ENCODE measurements around the gene ORC1. TPM values are rescaled to one million over a fixed set of nuclear protein-coding genes. Genes with fewer than 3 reads are reported as not detected.

ORC1 gene
- total and polyA plus RNA-seq, 2 of the 8 experiments (the other 6 are each of a cell fraction or from before 2014, with no cell fraction given): 36.9 to 49.0 TPM

DNA sequence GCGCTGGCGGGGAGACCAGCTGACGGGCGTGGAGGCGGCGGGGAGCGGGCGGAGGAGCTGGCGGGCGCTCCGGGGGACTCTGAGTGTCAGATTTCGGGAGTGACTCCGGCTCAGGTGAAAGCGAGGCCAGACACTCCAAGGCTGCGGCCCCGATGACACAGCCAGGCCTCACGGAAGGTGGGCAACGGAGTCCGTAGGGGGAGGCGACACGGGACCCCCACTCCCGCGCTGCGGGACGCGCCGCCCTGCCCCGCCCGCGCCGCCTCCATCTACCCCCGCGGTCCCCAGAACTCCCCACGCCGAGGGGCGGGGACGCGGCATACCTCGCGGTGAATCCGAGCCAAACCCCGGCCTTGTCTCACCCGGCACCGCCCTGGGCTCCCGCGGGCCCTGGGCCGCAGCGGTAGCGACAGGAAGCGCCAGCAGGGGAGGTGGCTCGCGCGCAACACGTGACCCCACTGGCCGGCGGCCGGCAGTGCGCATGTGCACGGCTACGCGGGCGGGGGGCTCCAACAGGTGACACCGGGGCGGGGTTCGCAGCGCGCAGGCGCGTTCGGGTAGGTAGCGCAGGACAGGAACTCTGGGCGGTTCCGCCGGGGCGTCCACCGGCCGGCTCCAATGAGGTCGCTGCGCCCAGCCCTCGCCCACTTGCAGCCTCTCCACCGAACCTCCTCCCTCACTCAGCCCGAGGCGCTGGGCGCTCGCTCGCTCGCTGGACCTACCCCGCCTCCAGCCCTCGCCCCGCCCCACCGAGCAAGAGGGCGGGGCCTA lies 38.3 kb downstream of the ORC1 start, which contains the start of gene CC2D1B (continued):
- TF ChIP-seq, protein P1, sequence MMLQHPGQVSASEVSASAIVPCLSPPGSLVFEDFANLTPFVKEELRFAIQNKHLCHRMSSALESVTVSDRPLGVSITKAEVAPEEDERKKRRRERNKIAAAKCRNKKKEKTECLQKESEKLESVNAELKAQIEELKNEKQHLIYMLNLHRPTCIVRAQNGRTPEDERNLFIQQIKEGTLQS (IDR thresholded peaks at IDR 0.05; ENCODE audit: insufficient read depth, low read depth, low read length): peak; percentile 95
- TF ChIP-seq NANOG (IDR thresholded peaks at IDR 0.05; ENCODE audit: insufficient read depth, low read depth, low read length, poor library complexity, severe bottlenecking) (no peak), SIN3A (conservative IDR thresholded peaks at IDR 0.05 in 1 of 2, IDR thresholded peaks at IDR 0.05 in 1 of 2; ENCODE audit: low read depth in 1 of 2, low read length in 2 of 2) (peak; percentile 49 to 50; a peak in 2 of 4 replicates), ASH2L (IDR thresholded peaks at IDR 0.05; ENCODE audit: low read length) (peak; percentile 73), POLR2A (IDR thresholded peaks at IDR 0.05; ENCODE audit: control extremely low read depth in 1 of 2, low read depth in 2 of 2, low read length in 2 of 2) (peak in 1 of 2 experiments; percentile 80; a peak in 2 of 3 replicates), CTBP2 (IDR thresholded peaks at IDR 0.05; ENCODE audit: borderline replicate concordance, insufficient read depth, insufficient read length, low read length) (no peak), TBP (IDR thresholded peaks at IDR 0.05; ENCODE audit: low read depth, low read length) (peak; percentile 44; the same call in 1 of the 2 replicates), FOSL1 (IDR thresholded peaks at IDR 0.05; ENCODE audit: insufficient read depth, low read depth, low read length) (0 out of 2 replicates have a peak, but pooled peaks have one; percentile 46), CHD1 (IDR thresholded peaks at IDR 0.05; ENCODE audit: low read depth, low read length) (no peak), RBBP5 (IDR thresholded peaks at IDR 0.05; ENCODE audit: borderline replicate concordance, low read depth, low read length) (0 out of 2 replicates have a peak, but pooled peaks have one; percentile 81), SP1 (IDR thresholded peaks at IDR 0.05; ENCODE audit: low read depth, low read length) (peak; percentile 23; the same call in 1 of the 2 replicates)
- TF ChIP-seq, protein P2, sequence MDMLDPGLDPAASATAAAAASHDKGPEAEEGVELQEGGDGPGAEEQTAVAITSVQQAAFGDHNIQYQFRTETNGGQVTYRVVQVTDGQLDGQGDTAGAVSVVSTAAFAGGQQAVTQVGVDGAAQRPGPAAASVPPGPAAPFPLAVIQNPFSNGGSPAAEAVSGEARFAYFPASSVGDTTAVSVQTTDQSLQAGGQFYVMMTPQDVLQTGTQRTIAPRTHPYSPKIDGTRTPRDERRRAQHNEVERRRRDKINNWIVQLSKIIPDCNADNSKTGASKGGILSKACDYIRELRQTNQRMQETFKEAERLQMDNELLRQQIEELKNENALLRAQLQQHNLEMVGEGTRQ (IDR thresholded peaks at IDR 0.05; ENCODE audit: low read length): peak; percentile 98
